ENCODE results near the gene MAP9. TPM values are rescaled to one million over a fixed set of nuclear protein-coding genes. Genes with fewer than 3 reads are reported as not detected.
A peak's percentile ranks its signal among the peaks of the same experiment; 100 is the strongest.
"Not testable (repeated sequence)": the region's sequence is repeated elsewhere in the genome, so short reads cannot be mapped to it uniquely, and the experiment has no call there.

The MAP9 gene
- 13.3 and 16.0 TPM in 2 replicates for total RNA-seq (2012; rRNA removed)

DNA sequence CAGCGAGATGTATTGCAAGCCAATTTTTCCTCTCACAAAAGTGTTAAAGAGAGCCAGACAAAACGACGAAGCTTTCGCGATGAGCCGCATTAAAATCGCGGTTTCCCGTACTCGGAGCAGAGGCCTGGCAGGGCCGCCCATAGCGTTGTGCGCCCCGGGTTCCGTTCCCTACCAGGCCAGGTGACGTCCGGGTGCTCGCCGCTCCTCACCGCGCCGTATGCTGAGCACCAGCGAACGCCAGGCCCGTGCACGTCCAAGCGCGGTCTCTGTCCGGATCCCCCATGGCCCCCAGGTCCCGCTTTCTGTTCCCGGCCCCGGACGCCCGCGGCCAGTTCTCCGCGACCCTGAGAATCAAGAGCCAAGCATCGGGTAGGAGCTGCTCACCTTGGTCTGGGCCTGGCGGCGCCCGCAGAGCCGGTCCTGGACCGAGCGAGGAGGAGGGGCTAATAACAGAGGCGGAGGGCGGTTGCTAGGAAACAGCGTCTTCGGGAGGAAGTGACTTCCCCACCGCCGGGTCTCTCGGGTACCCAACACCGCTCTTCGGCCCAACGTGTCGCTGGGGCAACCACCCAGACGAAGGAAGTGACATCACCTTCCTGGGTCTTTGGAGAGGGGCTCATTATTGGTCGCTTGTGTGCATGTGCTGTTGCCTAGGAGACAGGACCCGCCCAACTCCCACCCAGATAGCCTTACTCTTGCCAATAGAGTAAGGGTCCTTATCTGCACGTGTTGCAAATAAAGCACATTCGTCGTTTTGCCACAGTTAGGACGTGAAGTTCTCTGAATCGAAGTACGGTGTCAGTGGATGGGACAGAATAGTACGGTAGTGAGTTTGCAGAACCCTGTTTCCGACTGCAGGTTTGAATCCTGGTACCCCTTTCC lies at the start of gene MAP9:
TSS of gene MAP9 (minus strand) at position 579 of the 882 bp plus-strand sequence. CDS start 1,115 bp downstream, outside the sequence.
- H3K36me3 ChIP-seq (ENCODE audit: insufficient read depth, low read length), result no peaks in the 10 kb centered on the region
- peaks cover 4% of the 10 kb centered on the region for H3K27me3 ChIP-seq (ENCODE audit: control insufficient read depth, insufficient read depth, low read length)
- H3K9ac ChIP-seq (ENCODE audit: low read depth, low read length), result peak within 1 kb of the TSS; percentile 85
- no peaks in the 10 kb centered on the region for H3K9me3 ChIP-seq (replicated peaks; ENCODE audit: low read length)
- peaks cover 5% of the 10 kb centered on the region for H3K4me1 ChIP-seq (ENCODE audit: control insufficient read depth, insufficient read depth, low read length)
- H3K4me3 ChIP-seq (ENCODE audit: low read length), result peak within 1 kb of the TSS; percentile 88
- H3K4me2 ChIP-seq (ENCODE audit: low read length), result peak within 1 kb of the TSS; percentile 91

DNA sequence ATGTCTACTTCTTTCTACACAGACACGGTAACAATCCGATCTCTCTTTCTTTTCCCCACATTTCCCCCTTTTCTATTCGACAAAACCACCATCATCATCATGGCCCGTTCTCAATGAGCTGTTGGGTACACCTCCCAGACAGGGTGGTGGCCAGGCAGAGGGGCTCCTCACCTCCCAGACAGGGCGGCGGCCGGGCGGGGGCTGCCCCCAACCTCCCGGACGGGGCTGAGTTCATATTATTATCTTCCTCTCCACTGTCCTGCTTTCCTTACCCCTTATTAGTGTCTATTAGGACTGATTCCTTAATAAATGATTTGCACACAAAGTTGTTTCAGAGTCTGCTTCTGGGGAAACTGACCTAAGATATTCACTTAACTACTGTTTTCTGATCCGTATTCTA lies 48.0 kb upstream of the MAP9 start:
- H3K4me1 ChIP-seq (ENCODE audit: control insufficient read depth, insufficient read depth, low read length); H3K4me2 ChIP-seq (ENCODE audit: low read length); H3K36me3 ChIP-seq (ENCODE audit: insufficient read depth, low read length); H3K9ac ChIP-seq (ENCODE audit: low read depth, low read length); H3K9me3 ChIP-seq (replicated peaks; ENCODE audit: low read length); H3K4me3 ChIP-seq (ENCODE audit: low read length); H3K27me3 ChIP-seq (ENCODE audit: control insufficient read depth, insufficient read depth, low read length): not testable (repeated sequence)

DNA sequence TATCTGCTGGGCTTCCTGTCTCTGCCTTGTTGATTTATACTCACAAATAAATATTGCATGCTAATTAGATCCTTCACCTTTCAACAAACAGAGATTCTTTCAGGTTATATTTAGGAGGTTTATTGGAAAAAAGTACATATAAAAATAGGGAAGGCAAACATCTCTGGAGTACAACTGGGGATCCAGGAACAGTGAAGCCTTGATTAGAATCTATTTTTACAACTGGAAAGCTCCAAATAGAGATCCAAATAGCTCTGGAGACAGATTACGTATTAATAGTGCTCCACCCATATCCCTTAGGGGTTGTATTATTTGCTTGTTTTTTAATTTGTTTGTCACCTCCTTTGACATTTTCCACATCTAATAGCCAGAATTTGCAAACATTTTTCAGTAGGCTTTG lies 46.9 kb upstream of the MAP9 start:
- H3K4me1 ChIP-seq (ENCODE audit: control insufficient read depth, insufficient read depth, low read length), result no peaks in the 10 kb centered on the region
- H3K9ac ChIP-seq (ENCODE audit: low read depth, low read length), result no peak overlapping the region
- H3K9me3 ChIP-seq (replicated peaks; ENCODE audit: low read length), result no peaks in the 10 kb centered on the region
- H3K4me2 ChIP-seq (ENCODE audit: low read length), result no peak overlapping the region
- H3K4me3 ChIP-seq (ENCODE audit: low read length), result no peak overlapping the region
- H3K36me3 ChIP-seq (ENCODE audit: insufficient read depth, low read length), result no peaks in the 10 kb centered on the region
- no peaks in the 10 kb centered on the region for H3K27me3 ChIP-seq (ENCODE audit: control insufficient read depth, insufficient read depth, low read length)

DNA sequence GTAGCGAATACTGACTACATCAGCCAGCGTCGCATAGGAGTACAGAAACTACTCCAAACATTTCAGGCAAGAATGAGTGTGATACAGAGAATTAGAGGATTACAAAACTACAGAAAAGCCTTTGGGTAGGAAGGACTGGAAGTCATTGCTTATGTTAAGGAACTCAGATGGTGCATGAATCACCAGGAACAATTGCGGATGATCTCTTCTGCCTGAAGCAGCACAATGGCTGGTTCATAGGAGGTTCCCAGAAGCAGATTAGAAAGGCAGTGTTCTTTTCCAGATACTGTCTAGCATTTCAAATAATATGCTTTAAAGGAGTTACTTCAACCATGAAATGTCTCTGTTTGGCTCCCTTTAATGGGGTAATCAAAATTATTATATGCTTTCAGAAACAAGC lies 42.5 kb upstream of the MAP9 start:
- no peak overlapping the region for H3K4me2 ChIP-seq (ENCODE audit: low read length)
- H3K9me3 ChIP-seq (replicated peaks; ENCODE audit: low read length), result no peaks in the 10 kb centered on the region
- no peak overlapping the region for H3K4me3 ChIP-seq (ENCODE audit: low read length)
- no peaks in the 10 kb centered on the region for H3K36me3 ChIP-seq (ENCODE audit: insufficient read depth, low read length)
- H3K27me3 ChIP-seq (ENCODE audit: control insufficient read depth, insufficient read depth, low read length), result no peaks in the 10 kb centered on the region
- H3K9ac ChIP-seq (ENCODE audit: low read depth, low read length), result no peak overlapping the region
- H3K4me1 ChIP-seq (ENCODE audit: control insufficient read depth, insufficient read depth, low read length), result no peaks in the 10 kb centered on the region

DNA sequence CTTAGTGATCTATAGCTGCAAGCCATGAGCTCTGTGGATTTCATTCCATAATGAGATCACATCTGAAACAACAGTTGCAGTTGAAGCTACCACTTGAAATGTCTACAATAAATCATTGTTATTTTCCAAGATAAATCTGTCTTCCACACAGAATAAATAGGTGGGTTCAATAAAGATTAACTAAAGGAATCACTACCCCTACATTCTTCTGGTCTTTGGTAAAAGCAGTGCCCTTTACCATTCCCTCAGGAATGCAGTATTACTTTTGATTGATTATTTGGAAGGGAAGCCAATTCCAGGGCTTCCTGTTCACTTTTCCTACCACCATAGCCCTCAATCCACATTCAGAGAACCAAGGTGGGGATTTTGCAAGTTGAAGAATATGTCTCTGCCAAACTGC lies 38.9 kb upstream of the MAP9 start:
- H3K4me3 ChIP-seq (ENCODE audit: low read length), result no peak overlapping the region
- no peaks in the 10 kb centered on the region for H3K27me3 ChIP-seq (ENCODE audit: control insufficient read depth, insufficient read depth, low read length)
- no peaks in the 10 kb centered on the region for H3K36me3 ChIP-seq (ENCODE audit: insufficient read depth, low read length)
- H3K4me2 ChIP-seq (ENCODE audit: low read length), result no peak overlapping the region
- H3K9ac ChIP-seq (ENCODE audit: low read depth, low read length), result no peak overlapping the region
- no peaks in the 10 kb centered on the region for H3K9me3 ChIP-seq (replicated peaks; ENCODE audit: low read length)
- H3K4me1 ChIP-seq (ENCODE audit: control insufficient read depth, insufficient read depth, low read length), result no peaks in the 10 kb centered on the region

DNA sequence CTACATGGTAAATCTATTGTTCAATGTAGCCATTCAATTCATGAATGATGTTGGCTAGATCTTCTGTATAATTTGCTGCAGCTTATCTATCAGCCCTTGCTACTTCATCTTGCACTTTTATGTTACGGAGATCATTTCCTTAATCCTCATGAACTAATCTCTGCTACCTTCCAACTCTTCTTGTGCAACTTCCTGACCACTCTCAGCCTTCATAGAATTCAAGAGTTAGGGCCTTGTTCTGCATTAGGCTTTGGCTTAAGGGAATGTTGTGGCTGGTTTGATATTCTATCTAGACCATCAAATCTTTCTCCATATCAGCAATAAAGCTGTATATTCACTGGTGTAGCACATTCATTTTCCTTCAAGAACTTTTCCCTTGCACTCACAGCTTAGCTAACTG lies 36.7 kb upstream of the MAP9 start:
- H3K27me3 ChIP-seq (ENCODE audit: control insufficient read depth, insufficient read depth, low read length), result no peaks in the 10 kb centered on the region
- no peak overlapping the region for H3K9ac ChIP-seq (ENCODE audit: low read depth, low read length)
- H3K4me1 ChIP-seq (ENCODE audit: control insufficient read depth, insufficient read depth, low read length), result no peaks in the 10 kb centered on the region
- no peak overlapping the region for H3K4me3 ChIP-seq (ENCODE audit: low read length)
- no peak overlapping the region for H3K4me2 ChIP-seq (ENCODE audit: low read length)
- no peaks in the 10 kb centered on the region for H3K36me3 ChIP-seq (ENCODE audit: insufficient read depth, low read length)
- H3K9me3 ChIP-seq (replicated peaks; ENCODE audit: low read length), result no peaks in the 10 kb centered on the region

DNA sequence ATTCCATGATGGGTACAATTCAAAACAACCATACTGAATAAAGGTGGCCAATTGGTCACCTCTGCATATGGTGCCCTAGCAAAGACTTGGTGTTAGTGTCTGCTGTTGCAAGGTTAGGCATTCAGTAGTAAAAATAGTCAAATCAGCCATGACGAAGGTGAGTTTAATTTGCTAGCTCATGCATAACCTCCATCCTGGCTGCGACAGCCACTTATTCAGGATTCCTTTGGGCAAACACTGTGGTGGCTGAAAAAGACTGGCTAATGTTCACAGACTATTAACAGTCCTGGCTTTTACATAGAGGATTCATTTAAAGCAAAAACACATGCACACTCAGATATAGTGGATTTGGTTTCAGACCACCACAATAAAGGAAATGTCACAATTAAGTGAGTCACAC lies 34.8 kb upstream of the MAP9 start:
- Histone ChIP-seq H3K4me1 (ENCODE audit: control insufficient read depth, insufficient read depth, low read length) (no peaks in the 10 kb centered on the region), H3K36me3 (ENCODE audit: insufficient read depth, low read length) (no peaks in the 10 kb centered on the region), H3K4me3 (ENCODE audit: low read length) (no peak overlapping the region), H3K9me3 (replicated peaks; ENCODE audit: low read length) (no peaks in the 10 kb centered on the region), H3K4me2 (ENCODE audit: low read length) (no peak overlapping the region), H3K27me3 (ENCODE audit: control insufficient read depth, insufficient read depth, low read length) (no peaks in the 10 kb centered on the region), H3K9ac (ENCODE audit: low read depth, low read length) (no peak overlapping the region)

DNA sequence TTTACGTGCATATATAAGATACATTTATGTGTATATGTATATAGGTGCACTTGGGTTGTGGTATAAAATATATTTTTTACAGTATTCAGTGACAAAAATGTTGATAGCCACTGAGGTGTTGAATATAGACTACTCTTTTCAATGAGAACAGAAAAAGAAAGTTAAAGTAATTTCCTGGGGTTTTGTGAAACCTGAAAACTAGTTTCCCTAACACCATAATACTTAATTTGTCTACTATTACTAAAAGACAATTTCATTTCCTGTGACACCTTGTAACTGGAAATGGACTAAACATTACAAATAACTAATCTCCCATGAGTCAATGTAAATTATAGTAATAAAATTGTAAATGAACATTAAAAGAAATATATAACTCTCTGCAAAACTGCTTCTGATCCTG lies 32.0 kb upstream of the MAP9 start:
- no peak overlapping the region for H3K4me3 ChIP-seq (ENCODE audit: low read length)
- H3K4me2 ChIP-seq (ENCODE audit: low read length), result no peak overlapping the region
- H3K36me3 ChIP-seq (ENCODE audit: insufficient read depth, low read length), result no peaks in the 10 kb centered on the region
- H3K27me3 ChIP-seq (ENCODE audit: control insufficient read depth, insufficient read depth, low read length), result no peaks in the 10 kb centered on the region
- H3K4me1 ChIP-seq (ENCODE audit: control insufficient read depth, insufficient read depth, low read length), result no peaks in the 10 kb centered on the region
- H3K9ac ChIP-seq (ENCODE audit: low read depth, low read length), result no peak overlapping the region
- H3K9me3 ChIP-seq (replicated peaks; ENCODE audit: low read length), result no peaks in the 10 kb centered on the region

DNA sequence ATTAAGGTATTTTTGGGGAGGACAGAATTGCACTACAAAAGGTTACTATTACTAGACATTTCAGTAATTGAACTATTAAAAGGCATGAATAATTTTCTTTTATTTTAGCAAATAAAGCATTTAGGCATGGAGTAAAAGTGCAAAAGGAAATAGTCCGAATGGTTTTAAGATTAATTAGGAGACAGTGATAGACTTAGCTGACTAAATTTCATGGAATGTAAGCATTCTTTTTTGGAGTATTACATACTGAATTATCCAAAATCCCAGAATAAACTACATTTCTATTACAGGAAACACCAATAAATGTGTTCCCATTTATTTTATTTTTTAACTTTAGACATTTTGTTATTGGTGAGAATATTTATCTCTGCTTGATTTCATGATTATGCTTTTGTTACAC lies 30.7 kb upstream of the MAP9 start:
- H3K36me3 ChIP-seq (ENCODE audit: insufficient read depth, low read length), result no peaks in the 10 kb centered on the region
- H3K27me3 ChIP-seq (ENCODE audit: control insufficient read depth, insufficient read depth, low read length), result peaks cover 2% of the 10 kb centered on the region
- H3K9ac ChIP-seq (ENCODE audit: low read depth, low read length), result no peak overlapping the region
- H3K4me1 ChIP-seq (ENCODE audit: control insufficient read depth, insufficient read depth, low read length), result no peaks in the 10 kb centered on the region
- H3K9me3 ChIP-seq (replicated peaks; ENCODE audit: low read length), result no peaks in the 10 kb centered on the region
- no peak overlapping the region for H3K4me3 ChIP-seq (ENCODE audit: low read length)
- H3K4me2 ChIP-seq (ENCODE audit: low read length), result no peak overlapping the region

DNA sequence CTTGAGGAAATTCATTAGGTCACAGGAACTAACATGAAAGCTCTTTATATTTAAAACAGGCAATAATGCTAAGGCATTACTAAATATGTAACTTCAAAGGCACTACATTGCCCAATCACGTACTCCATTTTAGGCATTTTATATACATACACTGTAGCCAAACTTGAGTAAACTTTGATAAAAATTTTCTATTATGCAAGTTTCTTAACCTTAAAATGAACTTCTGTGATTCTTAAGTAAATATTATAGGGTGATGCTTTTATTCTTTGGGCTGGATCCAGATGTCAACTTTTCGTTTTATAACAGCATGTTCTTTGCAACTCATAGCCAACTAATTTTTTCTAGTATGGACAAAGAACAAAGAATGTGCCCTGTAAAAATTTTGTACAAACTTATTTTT lies 28.3 kb upstream of the MAP9 start:
- Histone ChIP-seq H3K4me3 (ENCODE audit: low read length) (no peak overlapping the region), H3K4me2 (ENCODE audit: low read length) (no peak overlapping the region), H3K36me3 (ENCODE audit: insufficient read depth, low read length) (no peaks in the 10 kb centered on the region), H3K27me3 (ENCODE audit: control insufficient read depth, insufficient read depth, low read length) (peaks cover 4% of the 10 kb centered on the region), H3K9me3 (replicated peaks; ENCODE audit: low read length) (no peaks in the 10 kb centered on the region), H3K4me1 (ENCODE audit: control insufficient read depth, insufficient read depth, low read length) (no peaks in the 10 kb centered on the region), H3K9ac (ENCODE audit: low read depth, low read length) (no peak overlapping the region)

DNA sequence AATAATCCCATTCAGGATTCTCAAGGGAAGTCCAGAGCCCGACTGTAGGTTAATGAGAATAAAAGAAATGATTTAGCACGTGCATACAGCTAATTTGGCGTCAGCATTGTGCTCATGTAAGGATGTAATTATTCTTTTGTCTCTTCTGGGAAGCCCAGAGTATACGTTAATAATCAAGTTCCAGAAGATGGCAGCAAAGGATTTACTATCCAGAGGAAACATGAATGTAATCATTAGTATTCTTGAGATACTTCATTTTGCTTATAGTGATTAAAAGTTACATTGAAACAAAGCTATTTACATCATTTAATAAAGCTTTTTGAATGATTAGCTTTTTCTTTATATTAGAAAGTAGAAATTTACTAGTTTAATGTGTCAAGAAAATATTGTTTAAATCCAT lies 27.1 kb upstream of the MAP9 start:
- no peaks in the 10 kb centered on the region for H3K9me3 ChIP-seq (replicated peaks; ENCODE audit: low read length)
- H3K9ac ChIP-seq (ENCODE audit: low read depth, low read length), result no peak overlapping the region
- no peaks in the 10 kb centered on the region for H3K4me1 ChIP-seq (ENCODE audit: control insufficient read depth, insufficient read depth, low read length)
- H3K4me2 ChIP-seq (ENCODE audit: low read length), result no peak overlapping the region
- H3K4me3 ChIP-seq (ENCODE audit: low read length), result no peak overlapping the region
- H3K36me3 ChIP-seq (ENCODE audit: insufficient read depth, low read length), result no peaks in the 10 kb centered on the region
- peaks cover 4% of the 10 kb centered on the region for H3K27me3 ChIP-seq (ENCODE audit: control insufficient read depth, insufficient read depth, low read length)

DNA sequence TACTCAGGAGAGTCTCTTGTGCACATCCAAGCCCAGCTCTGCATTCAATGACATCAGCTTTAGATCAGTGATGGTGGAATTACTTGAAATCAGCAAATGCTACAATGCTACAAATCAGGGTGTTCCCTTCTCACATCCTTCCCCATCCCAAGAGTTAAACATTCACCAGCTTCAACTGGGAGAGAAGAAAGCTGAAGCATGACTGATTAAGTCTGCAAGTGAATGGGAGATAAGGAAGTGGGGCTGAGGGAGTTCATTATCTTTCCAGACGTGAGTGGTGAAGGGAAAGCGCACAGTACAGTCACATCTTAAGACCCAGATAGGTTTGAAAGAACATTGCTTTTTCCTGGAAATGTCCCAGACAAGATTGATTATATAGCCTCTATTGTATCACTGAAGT lies 26.2 kb upstream of the MAP9 start:
- Histone ChIP-seq H3K36me3 (ENCODE audit: insufficient read depth, low read length) (no peaks in the 10 kb centered on the region), H3K4me1 (ENCODE audit: control insufficient read depth, insufficient read depth, low read length) (no peaks in the 10 kb centered on the region), H3K27me3 (ENCODE audit: control insufficient read depth, insufficient read depth, low read length) (peaks cover 4% of the 10 kb centered on the region), H3K4me2 (ENCODE audit: low read length) (no peak overlapping the region), H3K9me3 (replicated peaks; ENCODE audit: low read length) (no peaks in the 10 kb centered on the region), H3K4me3 (ENCODE audit: low read length) (no peak overlapping the region), H3K9ac (ENCODE audit: low read depth, low read length) (no peak overlapping the region)
